Renal pelvis (tissue), 3 donors: ENCODE results near the gene STOX1. TPM values are rescaled to one million over a fixed set of nuclear protein-coding genes. Genes with fewer than 3 reads are reported as not detected.

Experiments used
- polyA plus RNA-seq, 3 donors: library from polyadenylated mRNA; unstranded; fragments of 120-200 nt; gene quantifications; one replicate each; pipeline ENCODE4 v1.2.1, GENCODE V29; 2013; ENCODE audit not compliant: insufficient read length in 3 of 3

The STOX1 gene
- polyA plus RNA-seq, 3 donors, result 6.0 to 10.0 (median 9.5) TPM

Other genes with a start within 250 kb of the STOX1 start
- 100 to 1,000 TPM; 138 to 220 (median 175) TPM for gene CCAR1, start 106.3 kb upstream of the STOX1 start, polyA plus RNA-seq
- 10 to 100 TPM; 57.0 to 66.3 (median 63.1) TPM for gene DDX50, start 73.8 kb downstream of the STOX1 start, polyA plus RNA-seq
- gene DDX21, start 128.6 kb downstream of the STOX1 start, polyA plus RNA-seq, result 10 to 100 TPM; 49.7 to 56.6 (median 50.4) TPM
- 10 to 100 TPM; 31.4 to 33.8 (median 33.3) TPM for gene KIFBP, start 161.3 kb downstream of the STOX1 start, polyA plus RNA-seq